PC-9 (cell line): ENCODE results near the gene GPR157. TPM values are rescaled to one million over a fixed set of nuclear protein-coding genes. Genes with fewer than 3 reads are reported as not detected.

Source experiments
- BruUV-seq: library from RNA; stranded (reverse); fragments of 400-500 nt; replicated peaks from 2 replicates; lab custom pipeline; 2021; lab: Mats Ljungman, UMichigan
- CTCF ChIA-PET: fragments of 300-600 bp; sonication (Branson Sonifier 250); formaldehyde crosslinking; loops from one replicate; lab custom pipeline; 2022; ENCODE audit warnings: antibody characterized with exemption; lab: Charles Lee
- POLR2A ChIA-PET: fragments of 300-600 bp; sonication (Branson Sonifier 250); formaldehyde crosslinking; loops from one replicate; lab custom pipeline; 2022; ENCODE audit warnings: antibody characterized with exemption; ENCODE audit not compliant: unreplicated experiment; lab: Charles Lee
- DNase-seq, 2 experiments: peaks; one replicate each; pipeline versions ENCODE4 v3.0.0 to v3.0.0-alpha.2; 2015 to 2022; ENCODE audit warnings: mixed read lengths in 1 of 2
- H2AFZ ChIP-seq: fragments of 200-600 bp; sonication (generic); 2 replicates; pipeline ENCODE4 v1.8.1; 2017; ENCODE audit warnings: antibody characterized with exemption
- H3F3A ChIP-seq: fragments of 200-600 bp; sonication (generic); 2 replicates; pipeline ENCODE4 v1.8.1; 2017; ENCODE audit warnings: antibody characterized with exemption, mild to moderate bottlenecking, low read depth; ENCODE audit not compliant: insufficient read depth
- H3K27ac ChIP-seq: fragments of 200-600 bp; sonication (generic); 2 replicates; pipeline ENCODE4 v1.6.1; 2016; ENCODE audit warnings: mixed run types
- H3K27me3 ChIP-seq: fragments of 200-600 bp; sonication (generic); 2 replicates; pipeline ENCODE4 v1.6.1; 2016; ENCODE audit warnings: low read depth, mixed run types; ENCODE audit not compliant: insufficient read depth
- H3K36me3 ChIP-seq: fragments of 200-600 bp; sonication (generic); 2 replicates; pipeline ENCODE4 v1.6.1; 2016; ENCODE audit warnings: low read depth, mixed run types
- H3K4me1 ChIP-seq: fragments of 200-600 bp; sonication (generic); replicated peaks from 2 replicates; pipeline ENCODE4 v1.6.1; 2016; ENCODE audit warnings: mixed run types; ENCODE audit not compliant: insufficient read depth
- H3K4me2 ChIP-seq: fragments of 200-600 bp; sonication (generic); 2 replicates; pipeline ENCODE4 v1.6.1; 2017; ENCODE audit warnings: mixed run types
- H3K4me3 ChIP-seq: fragments of 200-600 bp; sonication (generic); 2 replicates; pipeline ENCODE4 v1.6.1; 2016; ENCODE audit warnings: mixed run types
- H3K79me2 ChIP-seq: fragments of 200-600 bp; sonication (generic); 2 replicates; pipeline ENCODE4 v1.6.1; 2017; ENCODE audit warnings: low read depth, mixed run types
- H3K9me2 ChIP-seq: fragments of 200-600 bp; sonication (generic); 2 replicates; pipeline ENCODE4 v1.8.1; 2017; ENCODE audit warnings: mild to moderate bottlenecking; ENCODE audit not compliant: insufficient read depth
- H3K9me3 ChIP-seq: fragments of 200-600 bp; sonication (generic); 2 replicates; pipeline ENCODE4 v1.8.1; 2016; ENCODE audit warnings: low read depth; ENCODE audit not compliant: insufficient read depth
- H4K20me1 ChIP-seq: fragments of 200-600 bp; sonication (generic); 2 replicates; pipeline ENCODE4 v1.8.1; 2017; ENCODE audit not compliant: insufficient read depth
- EZH2 ChIP-seq: fragments of 200-600 bp; sonication (generic); IDR thresholded peaks from 2 replicates; pipeline ENCODE4 v1.8.0; 2017; ENCODE audit warnings: antibody characterized with exemption, low read depth
- intact Hi-C: fragments of 100-400 bp; cut with micrococcal nuclease; formaldehyde crosslinking; loops from one replicate; pipeline ENCODE4 v1.10.0; 2022; ENCODE audit not compliant: unreplicated experiment
- total RNA-seq: library from RNA; stranded (reverse); gene quantifications from 2 replicates; pipeline ENCODE4 v1.2.3, GENCODE V29; 2021
- TF ChIP-seq, protein P1 (sequence below): fragments of 200-600 bp; sonication (generic); conservative IDR thresholded peaks from 2 replicates; pipeline ENCODE4 v1.6.1; 2017; ENCODE audit warnings: mixed run types, antibody characterized with exemption, mild to moderate bottlenecking, moderate library complexity

The GPR157 gene
- total RNA-seq, 1 experiment from 2014 or later: 9.0 TPM

- Histone ChIP-seq H3K27ac (no peak overlapping the region), H2AFZ (no peak overlapping the region), H3K9me3 (no peaks in the 10 kb centered on the region), H3K4me3 (no peak overlapping the region), H3K9me2 (no peaks in the 10 kb centered on the region), H3K36me3 (no peaks in the 10 kb centered on the region), H4K20me1 (no peaks in the 10 kb centered on the region), H3K4me2 (no peak overlapping the region), H3K4me1 (peaks cover 9% of the 10 kb centered on the region), H3F3A (peaks cover 8% of the 10 kb centered on the region), H3K27me3 (no peaks in the 10 kb centered on the region), H3K79me2 (no peaks in the 10 kb centered on the region)
- intact Hi-C loops: no loop called here
- TF ChIP-seq, protein P1, sequence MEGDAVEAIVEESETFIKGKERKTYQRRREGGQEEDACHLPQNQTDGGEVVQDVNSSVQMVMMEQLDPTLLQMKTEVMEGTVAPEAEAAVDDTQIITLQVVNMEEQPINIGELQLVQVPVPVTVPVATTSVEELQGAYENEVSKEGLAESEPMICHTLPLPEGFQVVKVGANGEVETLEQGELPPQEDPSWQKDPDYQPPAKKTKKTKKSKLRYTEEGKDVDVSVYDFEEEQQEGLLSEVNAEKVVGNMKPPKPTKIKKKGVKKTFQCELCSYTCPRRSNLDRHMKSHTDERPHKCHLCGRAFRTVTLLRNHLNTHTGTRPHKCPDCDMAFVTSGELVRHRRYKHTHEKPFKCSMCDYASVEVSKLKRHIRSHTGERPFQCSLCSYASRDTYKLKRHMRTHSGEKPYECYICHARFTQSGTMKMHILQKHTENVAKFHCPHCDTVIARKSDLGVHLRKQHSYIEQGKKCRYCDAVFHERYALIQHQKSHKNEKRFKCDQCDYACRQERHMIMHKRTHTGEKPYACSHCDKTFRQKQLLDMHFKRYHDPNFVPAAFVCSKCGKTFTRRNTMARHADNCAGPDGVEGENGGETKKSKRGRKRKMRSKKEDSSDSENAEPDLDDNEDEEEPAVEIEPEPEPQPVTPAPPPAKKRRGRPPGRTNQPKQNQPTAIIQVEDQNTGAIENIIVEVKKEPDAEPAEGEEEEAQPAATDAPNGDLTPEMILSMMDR: no peak
- TF ChIP-seq EZH2: no peak
- no TSS peak for BruUV-seq
- POLR2A ChIA-PET: no interaction called here
- CTCF ChIA-PET: no interaction called here
- no peak for DNase-seq
These were observed 40.8 kb upstream of the GPR157 start for GRCh38 chr1:9169601-9170137.

DNA sequence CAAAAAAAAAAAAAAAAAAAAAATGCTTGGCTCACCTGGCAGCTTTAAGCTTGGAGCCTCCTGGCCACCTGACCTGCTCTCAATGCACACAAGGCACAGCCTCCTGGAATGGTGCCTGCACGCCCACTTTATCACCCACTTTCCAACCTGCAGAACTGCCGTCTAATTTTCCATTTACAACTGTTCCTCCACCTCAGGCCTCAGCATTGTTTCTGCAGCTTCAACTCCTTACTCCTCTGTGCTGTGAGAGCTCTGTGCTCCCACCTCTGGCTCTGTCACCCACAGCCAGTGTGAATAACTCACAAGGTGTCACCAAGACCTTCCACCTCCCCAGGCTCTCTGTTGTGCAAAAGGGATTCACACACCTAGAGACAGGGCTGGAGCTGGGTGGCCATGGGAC is 38.7 kb upstream of the GPR157 start:
- H3K9me3 ChIP-seq: no peaks in the 10 kb centered on the region
- no TSS peak for BruUV-seq
- POLR2A ChIA-PET: no interaction called here
- no peaks in the 10 kb centered on the region for H4K20me1 ChIP-seq
- no peak for DNase-seq
- intact Hi-C loops: no loop called here
- no peak overlapping the region for H2AFZ ChIP-seq
- H3K9me2 ChIP-seq: no peaks in the 10 kb centered on the region
- H3K4me1 ChIP-seq: peaks cover 29% of the 10 kb centered on the region
- no peak overlapping the region for H3K4me3 ChIP-seq
- TF ChIP-seq, protein P1: no peak
- no peak for TF ChIP-seq EZH2
- H3K36me3 ChIP-seq: no peaks in the 10 kb centered on the region
- CTCF ChIA-PET: no interaction called here
- no peaks in the 10 kb centered on the region for H3K27me3 ChIP-seq
- H3F3A ChIP-seq: peaks cover 27% of the 10 kb centered on the region
- H3K27ac ChIP-seq: no peak overlapping the region
- H3K79me2 ChIP-seq: no peaks in the 10 kb centered on the region
- H3K4me2 ChIP-seq: no peak overlapping the region

DNA sequence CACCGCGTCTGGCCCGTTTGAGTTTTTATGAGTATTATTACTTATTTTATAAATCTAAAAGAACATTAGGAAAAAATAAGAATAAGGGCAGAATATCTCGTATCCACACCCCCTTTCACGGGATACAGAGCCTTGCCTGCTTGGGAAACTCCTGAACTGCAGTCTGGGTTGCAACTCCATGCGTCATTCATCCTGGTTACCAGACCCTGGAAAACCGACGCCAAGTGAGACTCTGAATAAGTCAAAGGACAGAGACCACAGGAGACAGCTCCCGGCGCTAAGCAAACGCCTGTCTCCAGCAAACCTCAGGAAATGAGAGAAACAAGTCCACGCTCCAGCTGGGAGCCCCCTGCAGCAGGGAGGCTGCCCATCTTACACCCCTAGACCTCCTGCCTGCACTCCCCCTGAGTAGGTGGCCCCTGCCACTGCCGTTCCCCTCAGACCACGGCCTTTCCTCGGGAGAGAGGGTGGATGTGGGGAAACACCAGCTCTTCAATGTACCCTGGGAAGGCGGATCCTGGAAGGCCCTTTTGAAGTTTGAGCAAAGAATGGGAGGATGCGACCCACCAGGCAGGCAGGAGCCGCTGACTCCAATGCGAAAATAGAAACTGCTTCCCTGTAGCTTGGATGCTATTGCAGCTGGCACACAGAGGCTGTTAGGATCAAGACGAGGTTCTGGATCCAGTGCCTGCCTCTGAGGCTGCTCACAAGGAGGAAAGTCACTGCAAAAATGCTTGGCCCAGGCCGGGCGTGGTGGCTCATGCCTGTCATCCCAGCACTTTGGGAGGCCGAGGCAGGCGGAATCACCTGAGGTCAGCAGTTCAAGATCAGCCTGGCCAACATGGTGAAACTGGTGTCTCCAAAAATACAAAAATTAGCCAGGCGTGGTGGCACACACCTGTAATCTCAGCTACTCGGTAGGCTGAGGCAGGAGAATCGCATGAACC is 37.7 kb upstream of the GPR157 start:
- CTCF ChIA-PET: no interaction called here
- H4K20me1 ChIP-seq: no peaks in the 10 kb centered on the region

More for the DNA sequence above, 37.7 kb upstream of the GPR157 start:
- Histone ChIP-seq H3F3A (peaks cover 31% of the 10 kb centered on the region), H3K4me3 (no peak overlapping the region), H3K27me3 (no peaks in the 10 kb centered on the region), H3K4me1 (peaks cover 40% of the 10 kb centered on the region), H3K4me2 (no peak overlapping the region), H3K79me2 (no peaks in the 10 kb centered on the region), H2AFZ (no peak overlapping the region), H3K36me3 (no peaks in the 10 kb centered on the region), H3K9me3 (no peaks in the 10 kb centered on the region), H3K27ac (no peak overlapping the region), H3K9me2 (no peaks in the 10 kb centered on the region)
- TF ChIP-seq, protein P1: no peak
- TF ChIP-seq EZH2: no peak
- POLR2A ChIA-PET: no interaction called here
- intact Hi-C loops: no loop called here
- BruUV-seq: no TSS peak
- DNase-seq: no peak
